GM12874 (cell line): ENCODE measurements around the gene LY9.

Experiments
- TF ChIP-seq, protein P1 (sequence below): IDR thresholded peaks from 2 replicates; pipeline ENCODE4 v1.5.1; 2011; ENCODE audit warnings: low read depth, mild to moderate bottlenecking, control low read depth, low read length, moderate library complexity; ENCODE audit not compliant: insufficient read depth

The LY9 gene

DNA sequence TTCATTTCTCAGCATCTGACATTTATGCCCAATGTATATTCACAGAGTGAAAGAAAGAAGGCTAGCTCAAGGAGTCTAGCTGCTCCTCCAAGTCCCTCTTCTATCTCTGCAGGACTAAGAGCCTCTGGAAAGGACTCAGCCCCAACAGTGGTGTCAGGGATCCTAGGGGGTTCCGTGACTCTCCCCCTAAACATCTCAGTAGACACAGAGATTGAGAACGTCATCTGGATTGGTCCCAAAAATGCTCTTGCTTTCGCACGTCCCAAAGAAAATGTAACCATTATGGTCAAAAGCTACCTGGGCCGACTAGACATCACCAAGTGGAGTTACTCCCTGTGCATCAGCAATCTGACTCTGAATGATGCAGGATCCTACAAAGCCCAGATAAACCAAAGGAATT, 3.7 kb downstream of the LY9 start:
- TF ChIP-seq, protein P1, sequence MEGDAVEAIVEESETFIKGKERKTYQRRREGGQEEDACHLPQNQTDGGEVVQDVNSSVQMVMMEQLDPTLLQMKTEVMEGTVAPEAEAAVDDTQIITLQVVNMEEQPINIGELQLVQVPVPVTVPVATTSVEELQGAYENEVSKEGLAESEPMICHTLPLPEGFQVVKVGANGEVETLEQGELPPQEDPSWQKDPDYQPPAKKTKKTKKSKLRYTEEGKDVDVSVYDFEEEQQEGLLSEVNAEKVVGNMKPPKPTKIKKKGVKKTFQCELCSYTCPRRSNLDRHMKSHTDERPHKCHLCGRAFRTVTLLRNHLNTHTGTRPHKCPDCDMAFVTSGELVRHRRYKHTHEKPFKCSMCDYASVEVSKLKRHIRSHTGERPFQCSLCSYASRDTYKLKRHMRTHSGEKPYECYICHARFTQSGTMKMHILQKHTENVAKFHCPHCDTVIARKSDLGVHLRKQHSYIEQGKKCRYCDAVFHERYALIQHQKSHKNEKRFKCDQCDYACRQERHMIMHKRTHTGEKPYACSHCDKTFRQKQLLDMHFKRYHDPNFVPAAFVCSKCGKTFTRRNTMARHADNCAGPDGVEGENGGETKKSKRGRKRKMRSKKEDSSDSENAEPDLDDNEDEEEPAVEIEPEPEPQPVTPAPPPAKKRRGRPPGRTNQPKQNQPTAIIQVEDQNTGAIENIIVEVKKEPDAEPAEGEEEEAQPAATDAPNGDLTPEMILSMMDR, result no peak

GRCh38 chr1:160800142-160800541, 4.2 kb downstream of the LY9 start:
- TF ChIP-seq, protein P1, result no peak

DNA sequence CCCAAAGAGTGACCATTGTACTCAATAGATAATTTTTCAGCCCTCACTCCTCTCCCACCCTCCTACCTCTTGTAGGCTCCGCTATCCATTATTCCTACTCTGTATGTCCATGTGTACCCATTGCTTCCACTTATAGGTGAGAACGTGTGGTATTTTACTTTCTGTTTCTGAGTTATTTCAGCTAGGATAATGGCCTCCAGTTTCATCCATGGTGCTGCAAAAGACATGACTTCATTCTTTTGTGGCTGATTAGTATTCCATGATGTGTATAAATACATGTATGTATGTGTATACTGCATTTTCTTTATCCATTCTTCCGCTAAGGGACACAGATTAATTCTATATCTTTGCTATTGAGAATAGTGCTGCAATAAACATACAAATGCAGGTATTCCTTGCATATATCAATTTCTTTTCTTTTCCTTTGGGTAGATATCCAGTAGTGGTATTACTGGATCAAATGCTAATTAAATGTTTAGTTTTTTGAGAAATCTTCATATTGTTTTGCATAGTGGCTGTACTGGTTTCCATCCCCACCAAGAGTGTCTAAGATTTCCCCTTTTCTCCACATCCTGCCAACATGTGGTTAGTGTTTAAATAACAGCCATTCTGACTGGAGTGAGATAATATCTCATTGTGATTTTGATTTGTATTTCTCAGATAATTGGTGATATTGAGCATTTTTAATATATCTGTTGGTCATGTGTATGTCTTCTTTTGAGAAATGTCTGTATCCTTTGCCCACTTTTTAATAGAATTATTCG, 4.9 kb downstream of the LY9 start:
- TF ChIP-seq, protein P1, result no peak

DNA sequence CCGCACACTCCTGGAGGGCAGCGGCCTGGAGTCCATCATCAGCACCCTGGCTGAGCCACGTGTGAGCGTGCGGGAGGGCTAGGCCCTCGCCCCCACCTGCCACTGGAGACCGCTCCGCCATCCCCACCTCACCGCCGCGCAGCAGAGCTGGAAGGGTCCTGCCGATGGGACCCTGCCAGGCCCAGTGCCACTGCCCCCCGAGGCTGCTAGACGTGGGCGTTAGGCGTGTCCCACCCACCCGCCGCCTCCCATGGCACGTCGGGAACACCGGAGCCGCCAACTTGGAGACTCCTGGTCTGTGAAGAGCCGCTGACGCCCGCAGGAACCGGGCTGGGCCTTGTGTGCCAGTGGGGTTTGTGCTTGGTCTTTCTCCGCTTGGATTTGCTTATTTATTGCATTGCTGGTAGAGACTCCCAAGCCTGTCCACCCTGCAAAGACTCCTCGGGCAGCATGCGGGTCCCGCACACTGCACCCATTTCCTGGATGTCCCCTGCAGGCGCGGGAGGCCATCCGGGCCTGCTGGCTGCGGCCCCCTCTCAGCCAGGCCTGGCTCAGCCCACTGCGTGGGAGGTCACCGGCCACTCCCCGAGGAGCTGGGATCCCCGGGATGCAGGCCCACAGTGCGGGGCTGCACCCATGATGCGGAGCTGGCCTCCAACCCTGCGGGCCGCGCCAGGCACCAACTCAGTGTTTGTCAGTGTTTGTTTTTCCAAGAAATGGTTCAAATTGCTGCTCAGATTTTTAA, 6.0 kb downstream of the LY9 start:
- TF ChIP-seq, protein P1, result no peak

- TF ChIP-seq, protein P1, result no peak
Observed at GRCh38 chr1:160806109-160806665, 10.2 kb downstream of the LY9 start.

GRCh38 chr1:160806784-160807183, 10.8 kb downstream of the LY9 start:
- TF ChIP-seq, protein P1, result no peak

DNA sequence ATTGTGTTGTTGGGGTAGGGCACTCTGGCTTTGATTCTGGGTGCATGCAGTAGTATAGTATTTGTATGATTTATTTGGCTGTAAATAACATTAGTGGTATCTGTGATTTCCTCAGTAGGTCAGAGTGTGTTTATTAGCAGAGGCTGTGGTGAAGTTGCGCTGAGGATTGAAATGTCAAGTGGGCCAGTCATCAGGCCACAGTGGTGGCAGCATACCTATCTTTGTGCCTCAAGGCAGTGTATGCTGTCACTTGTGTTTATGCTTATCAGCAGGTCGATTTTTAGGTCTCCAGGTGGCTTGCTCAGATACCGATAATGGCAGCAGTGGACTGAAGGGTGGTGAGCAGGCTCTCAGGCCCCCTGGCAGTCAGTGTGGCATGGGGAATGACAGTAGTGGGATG, 11.3 kb downstream of the LY9 start:
- TF ChIP-seq, protein P1, result no peak
